ENCODE data around the gene DUSP2. TPM values are rescaled to one million over a fixed set of nuclear protein-coding genes. Genes with fewer than 3 reads are reported as not detected.

Gene DUSP2
- total RNA-seq, 1 experiment from 2014 or later, result 4.9 TPM

DNA sequence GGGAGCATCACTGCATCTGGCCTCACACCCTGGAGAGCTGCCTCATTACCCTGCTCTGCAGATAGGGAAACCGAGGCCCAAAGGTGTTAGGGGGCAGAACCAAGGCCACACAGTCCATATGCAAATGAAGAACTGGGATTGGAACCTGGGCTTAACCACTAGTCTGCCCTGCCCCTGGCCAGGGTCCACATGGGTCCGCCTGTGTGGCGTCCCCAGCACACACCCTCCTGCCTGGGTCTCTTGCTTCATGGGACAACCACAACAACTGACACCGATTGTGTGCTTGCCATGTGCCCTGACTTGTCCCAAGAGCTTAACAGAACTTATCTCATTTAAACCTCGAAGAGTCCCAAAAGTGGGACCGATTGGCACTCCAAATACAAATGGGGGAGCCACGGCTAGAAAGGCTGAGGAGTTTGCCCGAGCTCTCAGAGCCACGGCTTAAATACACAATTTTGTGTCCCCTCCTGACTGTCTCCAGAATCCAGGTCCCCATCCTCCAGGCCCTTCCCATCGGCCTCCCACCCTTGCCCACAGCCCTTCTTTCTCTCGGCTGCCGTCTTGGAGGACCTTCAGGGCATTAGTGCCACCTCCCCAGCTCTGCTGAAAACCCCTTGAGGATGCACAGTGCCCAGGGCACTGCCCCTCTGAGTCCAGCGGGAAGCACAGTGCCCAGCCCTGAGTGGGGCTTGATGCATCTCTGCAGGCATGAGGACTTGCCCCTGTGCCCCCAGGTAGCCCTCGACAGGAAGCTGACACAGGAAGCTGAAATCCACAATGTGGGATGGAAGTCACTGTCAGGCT is 5.8 kb upstream of the DUSP2 start:
- ChIA-PET POLR2A (interaction anchor here (0.6 kb wide), 1 partner anchor 239 kb away, joined by 3 read pairs; no protein-coding TSS in a partner anchor), CTCF (no interaction called here)
- Histone ChIP-seq H3K27me3 (ENCODE audit: control insufficient read depth, insufficient read depth, low read length) (no peaks in the 10 kb centered on the region), H3K27ac (ENCODE audit: low read length) (no peak overlapping the region), H3K4me1 (ENCODE audit: control insufficient read depth, insufficient read depth, low read length) (peaks cover 24% of the 10 kb centered on the region), H3K4me3 (ENCODE audit: low read depth in 2 of 2, low read length in 2 of 2) (no peak overlapping the region), H3K9me3 (ENCODE audit: control insufficient read depth, insufficient read depth, low read depth, low read length) (no peaks in the 10 kb centered on the region), H3K36me3 (ENCODE audit: control insufficient read depth, insufficient read depth, low read length) (no peaks in the 10 kb centered on the region)
- intact Hi-C loops (cut with micrococcal nuclease; ENCODE audit: unreplicated experiment), result no loop called here
- DNase-seq (ENCODE audit: low read depth, low spot score), result no peak
- ATAC-seq, result no peak
- in situ Hi-C loops (cut with HindIII; ENCODE audit: low pct_unique_long_range_greater_than_20kb, low sequenced_read_pairs), result loop anchor here (25.0 kb wide), 1 partner anchor 111 kb away; the partner anchor contains the start of genes CIAO1 and TMEM127
- no TSS peak for BruUV-seq (replicated peaks)
- TF ChIP-seq TCF7L2 (IDR thresholded peaks at IDR 0.05; ENCODE audit: low read depth, low read length) (no peak), POLR2AphosphoS5 (IDR thresholded peaks at IDR 0.05; ENCODE audit: low read depth, low read length) (no peak), SIN3A (IDR thresholded peaks at IDR 0.05; ENCODE audit: borderline replicate concordance, insufficient read depth, low read depth, low read length) (no peak)
- TF ChIP-seq, protein P1, sequence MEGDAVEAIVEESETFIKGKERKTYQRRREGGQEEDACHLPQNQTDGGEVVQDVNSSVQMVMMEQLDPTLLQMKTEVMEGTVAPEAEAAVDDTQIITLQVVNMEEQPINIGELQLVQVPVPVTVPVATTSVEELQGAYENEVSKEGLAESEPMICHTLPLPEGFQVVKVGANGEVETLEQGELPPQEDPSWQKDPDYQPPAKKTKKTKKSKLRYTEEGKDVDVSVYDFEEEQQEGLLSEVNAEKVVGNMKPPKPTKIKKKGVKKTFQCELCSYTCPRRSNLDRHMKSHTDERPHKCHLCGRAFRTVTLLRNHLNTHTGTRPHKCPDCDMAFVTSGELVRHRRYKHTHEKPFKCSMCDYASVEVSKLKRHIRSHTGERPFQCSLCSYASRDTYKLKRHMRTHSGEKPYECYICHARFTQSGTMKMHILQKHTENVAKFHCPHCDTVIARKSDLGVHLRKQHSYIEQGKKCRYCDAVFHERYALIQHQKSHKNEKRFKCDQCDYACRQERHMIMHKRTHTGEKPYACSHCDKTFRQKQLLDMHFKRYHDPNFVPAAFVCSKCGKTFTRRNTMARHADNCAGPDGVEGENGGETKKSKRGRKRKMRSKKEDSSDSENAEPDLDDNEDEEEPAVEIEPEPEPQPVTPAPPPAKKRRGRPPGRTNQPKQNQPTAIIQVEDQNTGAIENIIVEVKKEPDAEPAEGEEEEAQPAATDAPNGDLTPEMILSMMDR (IDR thresholded peaks at IDR 0.05), result no peak
- TF ChIP-seq, protein P2, sequence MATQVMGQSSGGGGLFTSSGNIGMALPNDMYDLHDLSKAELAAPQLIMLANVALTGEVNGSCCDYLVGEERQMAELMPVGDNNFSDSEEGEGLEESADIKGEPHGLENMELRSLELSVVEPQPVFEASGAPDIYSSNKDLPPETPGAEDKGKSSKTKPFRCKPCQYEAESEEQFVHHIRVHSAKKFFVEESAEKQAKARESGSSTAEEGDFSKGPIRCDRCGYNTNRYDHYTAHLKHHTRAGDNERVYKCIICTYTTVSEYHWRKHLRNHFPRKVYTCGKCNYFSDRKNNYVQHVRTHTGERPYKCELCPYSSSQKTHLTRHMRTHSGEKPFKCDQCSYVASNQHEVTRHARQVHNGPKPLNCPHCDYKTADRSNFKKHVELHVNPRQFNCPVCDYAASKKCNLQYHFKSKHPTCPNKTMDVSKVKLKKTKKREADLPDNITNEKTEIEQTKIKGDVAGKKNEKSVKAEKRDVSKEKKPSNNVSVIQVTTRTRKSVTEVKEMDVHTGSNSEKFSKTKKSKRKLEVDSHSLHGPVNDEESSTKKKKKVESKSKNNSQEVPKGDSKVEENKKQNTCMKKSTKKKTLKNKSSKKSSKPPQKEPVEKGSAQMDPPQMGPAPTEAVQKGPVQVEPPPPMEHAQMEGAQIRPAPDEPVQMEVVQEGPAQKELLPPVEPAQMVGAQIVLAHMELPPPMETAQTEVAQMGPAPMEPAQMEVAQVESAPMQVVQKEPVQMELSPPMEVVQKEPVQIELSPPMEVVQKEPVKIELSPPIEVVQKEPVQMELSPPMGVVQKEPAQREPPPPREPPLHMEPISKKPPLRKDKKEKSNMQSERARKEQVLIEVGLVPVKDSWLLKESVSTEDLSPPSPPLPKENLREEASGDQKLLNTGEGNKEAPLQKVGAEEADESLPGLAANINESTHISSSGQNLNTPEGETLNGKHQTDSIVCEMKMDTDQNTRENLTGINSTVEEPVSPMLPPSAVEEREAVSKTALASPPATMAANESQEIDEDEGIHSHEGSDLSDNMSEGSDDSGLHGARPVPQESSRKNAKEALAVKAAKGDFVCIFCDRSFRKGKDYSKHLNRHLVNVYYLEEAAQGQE (IDR thresholded peaks at IDR 0.05; ENCODE audit: insufficient read depth in 1 of 2, low read depth in 2 of 2, low read length in 1 of 2), result no peak

DNA sequence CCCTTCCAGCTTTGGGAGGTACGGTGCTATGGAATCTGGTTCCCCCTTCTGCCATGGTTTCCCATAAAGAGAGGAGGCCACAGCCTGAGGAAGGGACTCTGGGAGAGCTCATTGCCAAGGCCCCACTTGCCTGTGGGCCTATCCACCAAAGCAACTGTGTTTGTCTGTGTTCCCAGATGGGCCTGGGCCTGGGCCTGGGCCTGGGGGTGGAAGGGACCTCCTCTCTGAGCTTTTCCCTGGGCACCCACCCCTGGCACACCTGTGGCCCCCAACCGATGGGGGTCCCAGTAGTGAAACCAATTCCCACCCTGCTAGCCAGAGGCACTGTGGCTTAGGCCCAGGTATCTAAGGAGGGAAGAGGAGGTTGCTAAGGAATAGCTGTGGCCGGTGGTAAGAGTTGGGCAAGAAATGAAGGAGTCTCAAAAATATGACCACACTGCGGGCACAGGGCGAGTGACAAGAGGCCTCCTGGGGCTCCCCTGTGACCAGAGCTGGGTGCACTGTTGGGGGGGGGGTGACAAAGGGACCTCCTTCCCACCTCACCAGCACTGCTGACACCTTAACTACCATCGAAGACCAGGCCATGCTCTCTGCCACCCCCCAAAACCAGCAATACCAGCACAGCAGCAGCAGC is 4.9 kb upstream of the DUSP2 start:
- H3K4me1 ChIP-seq (ENCODE audit: control insufficient read depth, insufficient read depth, low read length), result peaks cover 29% of the 10 kb centered on the region
- intact Hi-C loops (cut with micrococcal nuclease; ENCODE audit: unreplicated experiment), result no loop called here
- ATAC-seq, result no peak
- no peak overlapping the region for H3K27ac ChIP-seq (ENCODE audit: low read length)
- POLR2A ChIA-PET, result interaction anchor here (0.6 kb wide), 1 partner anchor 33 kb away, joined by 6 read pairs; no protein-coding TSS in a partner anchor
- no peak for TF ChIP-seq POLR2AphosphoS5 (IDR thresholded peaks at IDR 0.05; ENCODE audit: low read depth, low read length)
- no peak for TF ChIP-seq SIN3A (IDR thresholded peaks at IDR 0.05; ENCODE audit: borderline replicate concordance, insufficient read depth, low read depth, low read length)
- TF ChIP-seq, protein P1 (IDR thresholded peaks at IDR 0.05), result no peak
- no peak for TF ChIP-seq TCF7L2 (IDR thresholded peaks at IDR 0.05; ENCODE audit: low read depth, low read length)
- TF ChIP-seq, protein P2 (IDR thresholded peaks at IDR 0.05; ENCODE audit: insufficient read depth in 1 of 2, low read depth in 2 of 2, low read length in 1 of 2), result no peak
- H3K4me3 ChIP-seq (ENCODE audit: low read depth in 2 of 2, low read length in 2 of 2), result no peak overlapping the region
- H3K9me3 ChIP-seq (ENCODE audit: control insufficient read depth, insufficient read depth, low read depth, low read length), result no peaks in the 10 kb centered on the region
- no peaks in the 10 kb centered on the region for H3K27me3 ChIP-seq (ENCODE audit: control insufficient read depth, insufficient read depth, low read length)
- CTCF ChIA-PET, result no interaction called here
- BruUV-seq (replicated peaks), result no TSS peak
- H3K36me3 ChIP-seq (ENCODE audit: control insufficient read depth, insufficient read depth, low read length), result no peaks in the 10 kb centered on the region
- in situ Hi-C loops (cut with HindIII; ENCODE audit: low pct_unique_long_range_greater_than_20kb, low sequenced_read_pairs), result loop anchor here (25.0 kb wide), 1 partner anchor 112 kb away; the partner anchor contains the start of genes CIAO1 and TMEM127
- no peak for DNase-seq (ENCODE audit: low read depth, low spot score)

Measured in Panc1 (cell line).